AG09309 (cell line): ENCODE measurements around the gene LIN28A.

Source experiments
- DNase-seq: peaks from one replicate; pipeline ENCODE4 v3.0.0-alpha.2; 2010; ENCODE audit warnings: low read depth
- H3K4me3 ChIP-seq: 2 replicates; pipeline ENCODE4 v1.5.1; 2011; ENCODE audit warnings: mild to moderate bottlenecking, low read depth, low read length, moderate library complexity; ENCODE audit not compliant: control insufficient read depth
- TF ChIP-seq, protein P1 (sequence below): IDR thresholded peaks from 2 replicates; pipeline ENCODE4 v1.5.1; 2011; ENCODE audit warnings: mild to moderate bottlenecking, low read depth, low read length, inconsistent platforms; ENCODE audit not compliant: insufficient read depth, control insufficient read depth; ENCODE audit errors: missing control alignments

Gene LIN28A, protein sequence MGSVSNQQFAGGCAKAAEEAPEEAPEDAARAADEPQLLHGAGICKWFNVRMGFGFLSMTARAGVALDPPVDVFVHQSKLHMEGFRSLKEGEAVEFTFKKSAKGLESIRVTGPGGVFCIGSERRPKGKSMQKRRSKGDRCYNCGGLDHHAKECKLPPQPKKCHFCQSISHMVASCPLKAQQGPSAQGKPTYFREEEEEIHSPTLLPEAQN

DNA sequence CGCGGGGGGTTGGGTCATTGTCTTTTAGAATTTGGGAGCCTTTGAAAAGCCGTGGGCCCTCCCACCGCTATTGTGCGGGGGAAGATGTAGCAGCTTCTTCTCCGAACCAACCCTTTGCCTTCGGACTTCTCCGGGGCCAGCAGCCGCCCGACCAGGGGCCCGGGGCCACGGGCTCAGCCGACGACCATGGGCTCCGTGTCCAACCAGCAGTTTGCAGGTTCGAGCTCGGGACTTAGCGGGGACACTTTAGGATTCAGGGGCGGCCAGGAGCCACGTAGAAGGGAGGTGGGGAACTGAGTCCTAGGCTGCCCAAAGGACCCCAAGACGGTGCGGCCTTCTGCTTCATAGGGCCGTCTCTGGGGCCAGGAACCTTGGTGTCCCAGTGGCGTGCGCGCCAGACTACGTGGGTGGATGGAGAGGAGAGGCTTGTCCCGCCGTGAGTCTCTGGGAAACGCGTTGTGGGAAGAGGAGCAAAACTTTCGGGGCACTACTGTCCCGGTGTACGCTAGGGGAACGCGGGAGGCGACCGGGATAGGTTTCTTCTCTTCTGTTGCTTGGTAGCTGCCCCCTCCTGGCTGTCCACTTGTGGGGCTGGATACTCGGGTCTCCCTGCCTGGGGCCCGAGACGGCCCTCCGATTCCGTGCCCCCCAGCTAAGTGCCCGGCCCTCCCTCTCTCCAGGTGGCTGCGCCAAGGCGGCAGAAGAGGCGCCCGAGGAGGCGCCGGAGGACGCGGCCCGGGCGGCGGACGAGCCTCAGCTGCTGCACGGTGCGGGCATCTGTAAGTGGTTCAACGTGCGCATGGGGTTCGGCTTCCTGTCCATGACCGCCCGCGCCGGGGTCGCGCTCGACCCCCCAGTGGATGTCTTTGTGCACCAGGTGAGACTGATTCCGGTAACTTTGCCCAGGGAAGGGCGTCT, at the start of gene LIN28A:
TSS of gene LIN28A (plus strand) at position 112 of the 918 bp plus-strand sequence. CDS start at position 187, 75 bp downstream.
- TF ChIP-seq, protein P1, sequence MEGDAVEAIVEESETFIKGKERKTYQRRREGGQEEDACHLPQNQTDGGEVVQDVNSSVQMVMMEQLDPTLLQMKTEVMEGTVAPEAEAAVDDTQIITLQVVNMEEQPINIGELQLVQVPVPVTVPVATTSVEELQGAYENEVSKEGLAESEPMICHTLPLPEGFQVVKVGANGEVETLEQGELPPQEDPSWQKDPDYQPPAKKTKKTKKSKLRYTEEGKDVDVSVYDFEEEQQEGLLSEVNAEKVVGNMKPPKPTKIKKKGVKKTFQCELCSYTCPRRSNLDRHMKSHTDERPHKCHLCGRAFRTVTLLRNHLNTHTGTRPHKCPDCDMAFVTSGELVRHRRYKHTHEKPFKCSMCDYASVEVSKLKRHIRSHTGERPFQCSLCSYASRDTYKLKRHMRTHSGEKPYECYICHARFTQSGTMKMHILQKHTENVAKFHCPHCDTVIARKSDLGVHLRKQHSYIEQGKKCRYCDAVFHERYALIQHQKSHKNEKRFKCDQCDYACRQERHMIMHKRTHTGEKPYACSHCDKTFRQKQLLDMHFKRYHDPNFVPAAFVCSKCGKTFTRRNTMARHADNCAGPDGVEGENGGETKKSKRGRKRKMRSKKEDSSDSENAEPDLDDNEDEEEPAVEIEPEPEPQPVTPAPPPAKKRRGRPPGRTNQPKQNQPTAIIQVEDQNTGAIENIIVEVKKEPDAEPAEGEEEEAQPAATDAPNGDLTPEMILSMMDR: no peak
- no peak for DNase-seq
- no peak within 1 kb of the TSS for H3K4me3 ChIP-seq

DNA sequence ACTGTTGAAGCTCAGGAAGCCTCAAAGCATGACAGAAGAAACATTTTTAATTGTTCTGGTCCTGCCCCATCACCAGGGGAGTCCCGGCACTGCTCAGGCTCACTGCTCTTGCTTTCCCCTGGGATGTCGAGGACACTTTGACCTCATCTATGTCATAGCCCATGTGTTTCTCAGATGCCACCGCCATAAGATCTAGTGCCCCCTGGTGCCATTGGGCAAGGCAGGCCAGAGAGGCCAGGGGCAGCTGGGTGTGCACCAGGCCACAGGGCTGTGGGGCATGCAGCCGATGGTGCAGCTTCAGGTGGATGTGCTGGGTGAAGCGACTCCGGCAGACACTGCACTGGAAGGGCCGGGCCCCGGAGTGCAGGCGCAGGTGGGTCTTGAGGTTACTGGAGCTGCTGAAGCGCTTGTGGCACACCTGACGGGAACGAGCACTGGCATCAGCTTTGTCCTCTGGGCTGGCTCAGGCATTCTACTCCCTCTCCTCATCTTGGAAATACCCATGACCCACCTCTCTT, 49.0 kb upstream of the LIN28A start:
- H3K4me3 ChIP-seq: no peak overlapping the region
- no peak for DNase-seq
- TF ChIP-seq, protein P1: no peak

DNA sequence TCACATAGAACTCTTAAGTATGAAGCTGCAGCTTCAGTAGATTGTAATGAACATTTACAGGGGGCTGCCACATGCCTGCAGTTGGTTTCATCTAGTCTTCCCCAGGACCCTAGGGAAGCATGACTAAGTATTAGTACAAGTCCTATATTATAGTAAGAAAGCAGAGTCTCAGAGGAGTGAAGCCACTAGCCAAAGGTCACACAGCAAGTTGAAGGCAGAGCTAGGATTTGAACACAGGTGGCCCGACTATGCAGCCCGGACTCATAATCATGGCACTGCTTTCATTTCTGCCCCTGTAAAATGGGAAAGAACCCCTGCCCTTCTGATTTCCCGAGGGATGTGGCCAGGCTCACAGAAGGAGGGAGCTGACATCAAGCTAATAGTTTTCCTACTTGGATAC, 48.3 kb upstream of the LIN28A start:
- DNase-seq: no peak
- TF ChIP-seq, protein P1: no peak

DNA sequence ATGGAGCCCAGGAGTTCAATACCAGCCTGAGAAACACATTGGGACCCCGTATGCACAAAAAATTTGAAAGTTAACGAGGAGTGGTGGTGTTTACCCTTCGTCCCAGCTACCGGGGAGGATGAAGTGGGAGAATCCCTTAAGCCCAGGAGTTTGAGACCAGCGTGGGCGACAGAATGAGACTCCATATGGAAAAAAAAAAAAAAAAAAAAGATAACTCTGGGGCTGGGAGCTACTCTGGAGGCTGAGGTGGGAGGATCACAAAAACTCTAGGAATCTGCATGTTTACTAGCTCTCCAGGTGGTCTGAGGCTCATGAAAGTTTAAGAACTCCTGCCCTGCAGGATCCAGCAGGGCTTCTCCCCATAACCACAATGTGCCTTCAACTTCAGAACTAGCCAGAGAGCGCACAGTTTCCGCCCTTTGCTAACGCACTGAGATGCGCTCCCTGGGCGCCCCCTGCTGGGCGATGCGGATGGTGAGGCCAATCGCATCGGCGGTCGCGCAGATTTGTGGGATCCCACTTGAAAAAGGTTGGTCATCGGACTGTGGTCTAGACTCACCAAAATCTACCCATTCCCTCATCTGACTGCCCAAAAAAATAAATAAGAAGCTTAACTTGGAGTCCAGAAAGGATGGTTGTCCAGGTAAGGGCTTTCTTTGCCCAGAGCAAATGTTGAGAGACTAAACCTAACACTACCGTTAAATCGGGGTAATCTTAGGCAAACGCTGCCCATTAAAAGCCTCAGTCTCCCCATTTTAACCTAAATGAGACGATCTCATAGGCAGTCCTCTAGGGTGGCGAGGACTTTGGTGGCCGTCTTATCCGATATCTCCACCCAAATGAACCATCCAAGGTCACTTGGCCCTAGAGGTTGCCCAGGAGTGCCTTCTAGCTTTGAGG, 46.8 kb upstream of the LIN28A start:
- no peak for DNase-seq
- TF ChIP-seq, protein P1: peak; percentile 98

More for the DNA sequence above, 48.3 kb upstream of the LIN28A start:
- H3K4me3 ChIP-seq: no peak overlapping the region

DNA sequence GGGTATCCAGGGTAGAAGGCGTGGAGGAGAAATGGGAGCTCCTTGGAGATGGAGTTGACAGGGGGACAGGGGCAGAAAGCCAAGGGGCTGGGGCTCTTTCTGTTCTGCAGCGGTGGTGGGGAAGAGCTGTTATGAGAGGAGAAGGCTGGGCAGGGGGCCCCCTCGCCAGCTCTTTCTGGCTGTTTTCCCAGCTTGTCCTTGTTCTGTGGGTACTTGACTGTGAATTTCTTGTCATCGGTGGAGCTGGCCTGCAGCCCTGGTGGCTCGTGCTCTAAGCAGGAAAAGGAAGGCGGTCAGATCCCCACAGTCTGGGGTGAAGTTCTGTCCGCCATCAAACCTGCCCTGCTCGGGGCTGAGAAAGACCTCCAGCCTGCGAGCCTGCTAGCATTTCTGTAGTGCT, 45.7 kb upstream of the LIN28A start:
- TF ChIP-seq, protein P1: no peak
- no peak overlapping the region for H3K4me3 ChIP-seq
- no peak for DNase-seq

More for the DNA sequence above, 46.8 kb upstream of the LIN28A start:
- no peak overlapping the region for H3K4me3 ChIP-seq

DNA sequence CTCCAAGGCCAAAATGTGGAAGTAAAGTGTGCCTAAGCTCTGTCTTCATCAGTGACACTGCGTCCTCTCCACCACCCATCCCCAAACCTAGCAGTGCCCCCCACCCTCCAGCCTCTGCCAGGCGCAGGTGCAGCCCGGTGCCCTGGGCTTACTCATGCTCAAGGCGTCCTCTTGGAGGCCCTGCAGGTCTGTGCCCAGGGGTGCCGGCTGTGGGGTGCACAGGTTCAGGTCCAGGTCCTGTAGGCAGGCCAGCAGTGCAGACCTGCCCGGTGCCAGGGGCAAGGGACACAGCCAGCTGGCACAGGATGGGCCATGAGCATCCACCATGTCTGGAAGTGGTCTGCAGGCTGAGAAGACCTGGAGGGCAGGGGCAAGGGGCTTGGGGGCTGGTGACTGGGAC, 43.2 kb upstream of the LIN28A start:
- H3K4me3 ChIP-seq: no peak overlapping the region
- DNase-seq: no peak
- TF ChIP-seq, protein P1: no peak
